Suppressor macrophage (primary cell): ENCODE results near the gene TENM4.

Experiments
- DNase-seq, 4 experiments: peaks; one replicate each; pipeline ENCODE4 v3.0.0-alpha.2; 2020 to 2022

The TENM4 gene

DNA sequence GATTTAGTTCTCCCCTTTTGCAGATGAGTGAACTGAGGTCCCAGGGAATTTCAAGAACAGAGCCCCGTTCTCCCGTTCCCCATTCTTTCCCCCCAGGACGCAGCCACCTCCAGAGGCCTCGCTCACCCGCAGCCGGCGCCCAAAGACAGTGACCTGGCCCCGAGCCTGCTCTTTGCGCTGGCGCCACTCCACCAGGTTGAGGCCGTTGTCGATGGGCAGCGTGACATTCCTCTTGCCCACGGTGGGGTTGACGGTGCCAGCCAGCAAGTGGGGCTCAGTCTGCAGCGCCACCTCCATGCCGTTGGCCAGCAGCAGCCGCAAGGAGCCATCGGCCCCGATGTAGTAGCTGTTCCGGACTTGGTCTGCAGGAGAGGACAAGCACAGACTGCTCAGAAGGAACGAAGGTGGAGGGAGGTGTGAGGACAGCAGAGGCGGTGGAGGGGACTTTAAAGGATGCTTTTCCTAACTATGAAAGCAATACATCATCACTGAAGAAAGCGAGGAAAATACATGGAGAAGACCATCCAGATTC is 764.7 kb downstream of the TENM4 start:
- no peak for DNase-seq

DNA sequence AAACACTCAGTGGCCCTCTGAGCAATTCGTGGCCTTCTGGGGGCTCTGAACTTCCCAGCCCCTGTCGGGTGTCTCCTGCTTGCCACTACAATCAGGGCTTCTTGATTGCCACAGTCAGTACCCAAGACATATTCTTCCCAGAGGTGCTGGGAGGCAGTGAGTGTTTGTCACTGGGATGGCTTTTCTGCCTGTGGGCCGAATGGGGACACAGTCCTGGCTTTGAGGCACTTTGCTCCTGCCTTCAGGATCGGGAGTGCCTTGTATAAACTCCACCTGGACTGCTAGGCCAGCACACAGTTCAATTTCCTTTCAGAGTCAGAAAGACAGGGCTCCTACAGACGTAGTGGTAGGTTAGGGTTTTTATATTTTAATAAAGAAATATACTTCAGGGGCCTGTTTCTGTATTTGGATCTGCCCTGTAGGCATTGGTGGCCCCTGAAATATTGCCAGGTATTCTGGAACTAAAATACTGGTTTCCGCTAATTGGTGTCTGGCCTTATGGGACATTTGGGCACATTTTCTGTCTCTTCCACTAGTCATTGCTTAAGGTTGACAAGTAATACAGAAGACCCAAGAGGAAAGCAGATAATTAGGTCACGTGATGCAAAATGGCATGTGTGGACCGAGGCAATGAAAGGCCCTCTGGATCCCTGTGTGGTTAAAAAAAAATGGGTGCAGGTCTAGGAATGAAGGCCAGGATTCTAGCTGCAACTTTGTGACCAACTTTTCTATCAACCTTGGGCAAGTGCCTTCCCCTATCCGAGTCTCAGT is 767.8 kb downstream of the TENM4 start:
- DNase-seq, result no peak

DNA sequence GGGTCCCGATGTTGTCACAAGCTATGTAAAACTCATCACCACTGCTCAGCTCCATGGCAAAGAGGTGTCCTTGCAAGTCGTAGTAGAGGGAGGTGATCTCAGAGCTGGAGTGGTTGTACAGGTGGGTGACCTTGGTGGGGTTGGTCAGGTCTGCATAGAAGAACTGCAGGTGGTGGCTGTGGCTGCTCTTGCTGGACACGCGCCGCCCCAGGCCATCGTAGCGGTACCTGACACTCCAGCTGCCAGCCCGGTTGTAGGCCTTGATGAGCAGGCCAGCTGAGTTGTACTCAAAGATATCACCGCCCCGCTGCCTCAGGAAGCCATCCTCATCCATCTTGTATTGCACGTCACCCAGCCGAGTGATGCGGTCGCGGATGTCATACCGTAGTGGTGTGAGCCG is 771.6 kb downstream of the TENM4 start:
- DNase-seq, result no peak

DNA sequence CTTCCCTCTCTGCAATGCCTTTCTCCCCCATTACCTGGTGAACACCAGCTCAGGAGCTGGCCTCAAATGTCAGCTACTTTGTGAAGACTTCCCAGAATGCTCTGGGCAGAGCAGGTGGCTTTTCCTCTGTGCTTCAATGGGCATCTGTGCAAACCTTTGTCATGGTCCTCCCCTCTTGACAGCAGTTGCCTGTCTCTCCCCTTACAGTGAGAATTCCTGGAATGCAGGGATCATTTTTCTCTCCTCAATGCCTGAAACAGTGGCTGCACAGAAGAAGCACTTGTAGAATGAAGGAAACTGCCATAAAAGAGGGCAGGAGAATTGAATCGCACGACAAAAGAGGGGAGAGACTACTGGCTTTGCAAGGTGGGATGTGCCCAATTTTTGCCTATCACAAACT is 773.4 kb downstream of the TENM4 start:
- DNase-seq, result no peak

DNA sequence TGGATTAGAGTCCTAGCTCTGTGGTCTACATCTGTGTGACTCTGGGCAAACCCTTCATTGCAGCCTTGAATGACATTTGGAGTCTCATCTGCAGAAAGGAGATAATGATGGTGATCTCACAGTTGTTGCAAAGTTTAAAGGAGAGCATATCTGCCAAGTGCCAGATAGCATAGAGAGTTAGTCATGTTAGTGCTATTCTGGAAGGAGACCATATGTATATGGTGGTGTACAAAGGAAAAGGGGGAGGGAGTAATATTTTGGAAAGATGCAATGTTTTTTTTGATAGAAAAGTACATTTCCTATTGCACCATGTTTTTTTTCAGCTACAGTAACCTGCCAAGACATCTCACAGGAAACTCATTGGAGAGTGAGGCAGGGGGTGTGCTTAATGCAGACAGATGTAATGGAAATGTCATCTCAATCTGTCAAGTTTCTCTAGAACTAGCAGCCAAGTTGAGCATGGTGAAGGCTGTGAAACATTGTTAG is 774.1 kb downstream of the TENM4 start:
- DNase-seq, result no peak

DNA sequence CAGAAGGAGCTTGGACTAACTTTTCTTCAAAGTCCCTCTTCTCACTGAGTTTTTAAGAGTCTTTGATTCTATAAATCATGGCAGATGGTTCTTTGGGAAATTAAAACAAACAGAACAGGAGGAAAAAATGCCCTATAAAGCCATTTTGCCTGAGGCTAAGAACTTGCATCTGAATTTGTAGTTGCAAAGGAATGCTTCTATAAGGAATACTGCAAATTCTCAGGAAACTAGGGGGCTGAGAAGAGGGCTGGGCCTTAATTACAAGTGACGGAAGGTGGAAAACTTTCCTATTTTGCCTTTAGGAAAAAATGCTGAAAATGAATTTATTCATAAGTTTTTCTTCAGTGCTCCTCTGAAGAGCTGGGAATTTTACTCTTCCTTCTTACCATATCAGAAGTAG is 776.2 kb downstream of the TENM4 start:
- DNase-seq, result no peak

DNA sequence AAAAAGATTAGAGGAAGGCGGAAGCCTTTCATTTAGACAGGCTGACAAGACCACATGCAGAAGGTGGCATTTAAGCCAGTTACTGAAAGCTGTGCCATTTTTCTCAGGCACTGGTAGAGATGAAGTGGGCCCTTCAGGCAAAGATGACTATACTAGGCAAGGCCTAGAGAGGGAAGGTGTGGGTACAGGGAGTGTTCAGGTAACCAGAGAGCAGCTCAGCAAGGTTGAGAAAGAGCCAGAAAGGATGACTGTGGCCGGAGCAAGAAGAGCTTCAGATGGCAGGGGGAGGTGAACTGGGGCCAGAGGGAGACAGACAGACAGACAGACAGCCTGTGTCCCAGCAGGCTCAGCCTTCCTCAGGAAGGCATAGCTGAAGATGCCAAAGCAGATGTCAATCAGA is 778.0 kb downstream of the TENM4 start:
- DNase-seq, result no peak

DNA sequence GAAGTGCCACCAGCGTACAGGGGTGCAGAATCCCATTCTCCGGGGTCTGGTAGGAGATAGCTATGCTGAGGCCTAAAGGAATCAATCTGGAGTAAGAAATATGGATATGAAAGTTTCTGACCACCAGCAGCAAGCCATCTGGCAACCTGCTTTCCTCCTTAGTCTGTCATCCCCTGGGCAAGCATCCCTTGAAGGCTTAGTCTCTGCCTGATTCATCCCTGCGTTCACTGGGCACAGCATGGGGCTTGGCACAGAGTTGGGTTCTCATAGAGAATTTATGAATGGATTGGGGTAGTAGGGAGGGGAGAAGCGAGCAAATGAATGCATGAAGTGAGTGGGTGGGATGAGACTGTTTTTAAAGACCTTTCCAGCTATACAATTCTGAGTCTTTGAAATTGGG is 780.4 kb downstream of the TENM4 start:
- no peak for DNase-seq

DNA sequence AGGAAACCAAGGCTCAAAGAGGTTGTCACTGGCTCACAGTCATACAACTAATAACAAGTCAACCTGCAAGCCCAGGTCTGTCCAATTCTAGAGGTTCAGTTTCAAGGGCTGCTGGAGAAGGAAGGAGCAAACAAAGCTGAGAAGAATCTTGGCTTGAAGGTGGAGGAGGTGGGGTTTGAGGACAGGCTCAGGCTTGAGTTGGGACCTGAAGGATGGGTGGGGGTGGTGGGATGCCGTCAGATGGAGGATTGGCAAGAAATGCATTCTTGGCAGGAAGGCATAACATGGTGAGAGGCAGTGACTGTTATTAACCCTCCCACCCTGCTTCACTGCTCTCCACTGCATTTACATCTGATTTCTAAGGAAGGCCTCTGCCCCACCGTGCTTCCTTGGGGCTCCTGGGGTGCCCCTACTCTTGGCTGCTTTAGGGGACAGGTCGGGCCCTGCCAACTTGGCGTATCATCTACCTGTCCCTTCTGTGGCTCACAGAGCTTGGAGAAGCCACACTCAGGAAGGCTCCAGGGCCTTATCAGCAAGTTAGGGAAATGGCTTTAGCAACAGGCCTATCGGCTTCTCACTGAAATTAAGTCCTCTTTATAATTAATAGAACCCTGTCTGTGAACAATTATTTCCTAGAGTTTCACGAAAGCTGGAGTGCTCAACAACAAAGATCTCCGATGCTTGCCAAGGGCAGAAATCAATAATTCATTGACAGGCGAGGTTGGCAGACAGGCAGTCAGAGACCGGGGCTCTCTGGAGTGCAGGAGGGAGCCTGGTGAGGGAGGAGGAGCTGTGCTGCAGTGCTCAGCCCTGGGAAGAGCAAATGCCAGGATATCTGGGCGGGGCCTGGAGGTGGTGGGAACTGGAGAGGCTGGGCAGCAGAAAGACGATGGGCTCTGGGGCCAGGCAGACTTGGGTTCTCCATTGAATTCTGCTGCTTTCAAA is 781.2 kb downstream of the TENM4 start:
- DNase-seq, result no peak

DNA sequence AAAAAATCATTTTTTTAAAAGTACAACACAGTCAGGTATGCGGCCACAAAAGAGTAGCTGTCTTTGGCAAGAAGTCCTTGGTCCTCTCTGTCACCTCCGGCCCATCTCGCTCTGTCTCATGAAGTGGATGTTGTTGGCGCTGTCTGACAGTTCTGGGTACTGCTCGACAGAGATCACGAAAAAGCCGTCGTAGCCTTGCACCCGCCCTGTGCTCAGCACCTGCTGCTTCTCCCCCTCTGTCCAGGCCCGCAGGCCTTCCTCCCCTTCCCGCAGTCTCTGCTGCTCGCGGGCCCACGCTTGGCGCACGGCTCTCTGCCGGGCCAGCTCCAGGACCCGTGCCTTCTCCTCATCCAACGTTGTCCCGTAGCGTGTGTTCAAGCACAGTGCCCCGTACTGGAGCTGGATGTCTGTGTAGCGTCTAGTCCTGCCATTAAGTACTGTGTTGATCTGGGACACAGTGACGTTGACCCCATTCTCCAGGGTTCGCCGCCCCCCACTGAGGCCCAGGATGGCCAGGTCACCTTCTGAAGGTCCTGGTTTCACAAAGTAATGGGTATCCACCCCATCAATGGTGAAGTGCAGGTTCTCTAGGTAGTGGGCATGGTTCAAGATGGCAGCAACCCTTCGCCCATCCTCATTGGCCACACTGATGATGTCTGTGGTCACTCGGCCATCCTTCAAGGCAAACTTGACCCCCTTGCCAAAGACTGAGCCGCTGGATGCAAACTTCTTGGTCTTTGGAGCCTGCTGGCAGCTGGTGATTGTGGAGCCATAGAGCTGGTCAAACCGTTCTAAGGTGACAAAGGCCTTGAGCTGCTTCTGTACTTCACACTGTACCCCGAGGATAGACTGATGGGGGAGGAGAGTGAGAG is 782.6 kb downstream of the TENM4 start:
- no peak for DNase-seq

DNA sequence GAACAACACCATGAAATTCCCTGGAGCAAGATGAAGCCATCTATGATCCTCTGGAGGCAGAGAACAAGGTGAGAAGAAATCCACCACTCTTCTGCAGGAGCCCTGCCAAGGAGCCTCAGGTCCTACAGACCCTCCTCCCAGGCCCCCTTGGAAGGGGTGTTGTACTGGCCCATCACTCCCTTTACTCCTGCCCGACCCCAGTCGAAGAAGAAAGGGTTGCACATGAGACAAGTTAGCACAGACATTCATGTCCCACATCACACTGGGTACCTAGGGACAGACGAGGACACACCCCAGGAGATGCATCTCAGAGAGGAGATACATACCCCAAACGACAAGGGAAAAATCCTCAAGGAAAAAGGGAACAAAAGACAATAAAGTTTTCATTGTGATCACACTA is 783.4 kb downstream of the TENM4 start:
- DNase-seq, result no peak

DNA sequence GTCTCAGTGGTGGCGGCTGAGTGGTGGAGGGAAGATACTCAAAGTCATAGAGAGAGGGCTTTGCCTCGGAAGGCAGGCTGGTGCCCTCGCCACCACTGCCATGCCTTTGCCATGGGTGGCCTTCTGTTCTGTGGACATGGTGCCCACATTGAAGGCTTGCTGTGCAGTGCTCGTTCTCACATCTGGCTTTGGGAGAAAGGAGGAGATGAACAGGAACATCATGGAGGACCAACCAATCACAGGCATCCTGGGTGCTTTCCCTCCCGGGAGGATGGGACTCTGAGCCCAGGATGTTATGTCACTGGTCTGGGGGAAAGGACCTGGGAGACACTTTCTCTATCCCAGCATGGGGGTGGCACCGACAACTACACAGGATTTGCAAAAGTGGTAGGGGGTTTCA is 783.8 kb downstream of the TENM4 start:
- no peak for DNase-seq

DNA sequence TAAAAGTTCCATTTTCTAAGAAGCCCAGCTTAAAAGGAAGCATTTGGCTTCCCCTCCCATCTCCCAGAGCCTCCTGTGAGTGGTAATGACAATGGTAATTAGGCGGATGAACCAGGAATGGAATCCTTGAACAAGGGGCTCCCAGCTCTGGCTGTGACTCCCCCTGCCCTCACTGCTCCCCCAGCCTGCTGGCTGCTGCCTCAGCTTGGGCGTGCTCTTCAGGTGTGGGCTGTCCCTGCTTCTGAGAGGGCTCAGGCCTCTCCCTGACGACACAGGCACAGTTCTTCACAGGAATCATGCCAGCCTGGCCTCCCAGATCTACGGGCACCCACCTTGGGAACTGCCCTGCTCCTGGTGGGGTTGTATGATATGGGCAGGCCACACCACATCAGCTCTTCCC is 784.5 kb downstream of the TENM4 start:
- DNase-seq, result no peak

DNA sequence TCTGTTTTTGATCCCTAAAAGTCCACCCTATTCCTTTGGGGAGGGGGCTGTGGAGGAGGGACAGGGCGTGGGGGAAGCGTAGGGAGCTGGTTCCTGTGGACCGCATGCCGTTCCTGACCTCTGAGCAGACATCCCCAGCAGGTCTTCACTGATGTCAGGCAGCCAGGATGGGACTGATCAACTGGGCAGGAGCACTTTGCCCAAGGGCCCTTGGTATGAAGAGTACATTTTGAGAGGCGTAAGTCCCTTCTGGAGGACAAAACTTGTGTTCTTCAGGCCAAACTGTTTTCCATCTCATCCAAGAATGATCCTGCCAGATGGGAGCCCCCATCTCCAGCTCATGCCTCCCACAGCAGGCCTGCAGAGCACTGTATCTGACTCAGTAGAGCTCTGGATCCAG is 785.3 kb downstream of the TENM4 start:
- DNase-seq, result no peak

DNA sequence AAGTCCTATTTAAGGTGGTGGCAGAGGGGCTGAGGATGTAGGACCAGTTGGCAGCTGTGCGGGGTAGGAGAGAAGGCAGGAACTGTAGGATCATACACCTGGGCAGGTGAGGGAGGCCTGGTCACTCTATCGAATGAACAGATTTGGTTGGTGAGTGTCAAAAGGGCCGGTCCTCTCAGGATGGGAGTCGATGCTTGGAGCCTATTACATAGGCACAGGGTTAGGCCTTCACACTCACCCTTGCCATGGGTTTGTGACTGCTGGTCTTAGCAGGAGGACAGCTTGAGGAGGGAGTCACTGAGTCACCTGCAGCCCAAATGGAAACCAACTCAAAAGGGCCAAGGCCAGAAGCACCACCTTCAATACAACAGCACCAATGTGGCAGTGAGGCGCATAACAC is 786.0 kb downstream of the TENM4 start:
- DNase-seq, result no peak

DNA sequence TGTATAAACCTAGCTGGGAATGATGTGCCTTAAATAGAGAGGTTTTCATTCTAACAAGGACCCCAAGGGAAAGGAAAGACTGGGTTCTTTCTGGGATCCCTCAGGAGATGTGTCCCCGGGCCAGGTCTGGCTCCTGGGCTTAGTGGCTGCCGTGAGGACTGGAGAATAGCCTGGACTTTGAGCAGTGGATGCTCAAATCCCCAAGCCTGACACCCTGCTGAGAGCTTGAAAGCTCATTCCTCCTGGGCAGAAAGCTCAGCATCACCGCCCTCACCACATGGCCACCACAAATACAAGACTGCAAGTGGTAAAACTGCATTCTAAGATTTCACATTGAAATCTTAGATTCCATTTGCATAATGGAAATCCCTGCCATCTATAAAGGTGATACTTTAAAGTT is 786.8 kb downstream of the TENM4 start:
- DNase-seq, result no peak

DNA sequence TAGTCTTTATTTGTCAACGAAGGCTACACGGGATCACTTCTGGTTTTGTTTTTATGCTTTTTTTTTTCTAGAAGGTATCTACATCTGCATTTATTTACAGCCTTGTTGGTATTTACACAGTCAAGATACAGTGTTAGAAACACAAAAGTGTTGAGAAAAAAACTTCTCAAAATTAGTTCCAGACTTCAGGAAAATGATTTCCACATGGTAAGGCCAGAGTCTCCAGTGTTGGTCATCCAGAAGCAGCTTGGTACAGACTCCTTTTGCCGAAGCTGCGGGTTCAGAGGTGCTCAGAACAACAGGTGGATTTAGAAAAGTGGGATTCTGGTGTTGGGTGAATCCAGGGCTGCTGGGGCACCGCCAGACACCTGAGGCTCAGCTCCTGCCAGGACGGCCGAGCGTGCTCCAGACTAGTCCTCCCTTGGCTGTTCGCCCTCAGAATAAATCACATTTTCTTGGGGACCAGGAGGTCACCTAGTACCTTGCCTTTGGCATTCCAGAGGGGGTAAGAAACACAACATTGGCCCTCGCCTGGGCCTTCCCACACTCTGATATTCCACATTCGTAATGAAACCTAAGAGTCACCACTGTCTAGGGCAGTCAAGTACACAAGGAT is 787.4 kb downstream of the TENM4 start:
- DNase-seq, result no peak

DNA sequence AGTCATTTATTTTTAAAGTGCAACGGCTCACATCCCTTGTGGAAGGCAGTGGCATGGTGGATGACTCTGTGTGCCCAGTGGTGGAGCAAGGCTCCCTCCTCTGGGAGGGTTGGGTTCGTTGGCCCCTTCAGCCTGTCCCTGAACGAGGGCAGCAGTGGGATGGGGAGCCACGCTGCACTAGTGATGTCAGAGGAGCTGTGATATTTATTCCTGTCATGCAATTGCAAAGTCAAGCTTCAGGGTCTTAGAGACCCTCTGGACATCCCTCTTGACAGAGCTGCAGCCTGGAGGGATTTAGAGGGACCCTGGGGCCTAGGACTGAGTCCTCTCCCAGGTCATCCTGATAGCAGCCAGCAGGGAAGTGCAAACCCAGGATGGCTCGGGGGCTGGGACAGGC is 788.0 kb downstream of the TENM4 start:
- DNase-seq, result no peak

DNA sequence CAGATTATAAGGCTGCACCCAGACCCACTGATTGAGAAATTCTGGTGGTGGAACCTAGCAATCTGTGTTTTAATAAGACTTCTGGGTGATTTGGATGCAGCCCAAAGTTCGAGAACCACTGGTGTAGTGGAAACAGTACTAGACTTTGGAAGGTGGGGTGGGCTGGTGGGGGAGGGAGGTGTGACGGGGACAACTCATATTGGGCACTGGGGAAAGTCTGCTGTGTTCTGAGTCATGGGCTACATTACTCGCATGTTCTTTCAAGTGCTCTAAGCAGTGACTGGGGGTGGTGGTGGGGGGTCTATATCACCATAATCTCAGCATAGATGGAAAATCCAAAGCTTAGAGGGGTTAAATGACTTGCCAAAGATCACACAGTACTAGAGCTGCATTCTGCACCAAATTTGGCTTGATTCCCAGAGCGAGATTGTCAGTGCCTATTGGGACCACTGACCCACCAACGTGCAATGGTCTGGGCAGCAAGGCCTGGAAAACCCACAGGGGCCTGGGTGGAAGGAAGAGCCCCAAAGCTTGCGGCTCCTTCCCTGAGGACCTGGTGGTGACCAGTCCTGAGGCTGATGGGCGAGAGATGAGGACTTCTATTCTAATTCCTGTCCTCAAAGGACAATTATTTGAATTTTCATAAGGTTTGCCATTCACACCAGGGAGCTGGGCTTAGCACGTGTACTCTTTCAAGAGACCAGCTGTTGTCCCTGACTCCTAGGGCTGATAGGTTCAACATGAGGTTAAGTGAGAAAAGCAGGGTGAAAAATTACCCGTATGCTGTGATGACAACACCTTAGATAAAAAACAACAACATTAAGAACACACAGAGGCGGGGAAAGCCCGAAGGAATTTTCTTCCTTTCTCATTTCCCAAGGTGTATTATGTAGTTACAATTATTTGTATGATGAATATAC is 788.6 kb downstream of the TENM4 start:
- no peak for DNase-seq

DNA sequence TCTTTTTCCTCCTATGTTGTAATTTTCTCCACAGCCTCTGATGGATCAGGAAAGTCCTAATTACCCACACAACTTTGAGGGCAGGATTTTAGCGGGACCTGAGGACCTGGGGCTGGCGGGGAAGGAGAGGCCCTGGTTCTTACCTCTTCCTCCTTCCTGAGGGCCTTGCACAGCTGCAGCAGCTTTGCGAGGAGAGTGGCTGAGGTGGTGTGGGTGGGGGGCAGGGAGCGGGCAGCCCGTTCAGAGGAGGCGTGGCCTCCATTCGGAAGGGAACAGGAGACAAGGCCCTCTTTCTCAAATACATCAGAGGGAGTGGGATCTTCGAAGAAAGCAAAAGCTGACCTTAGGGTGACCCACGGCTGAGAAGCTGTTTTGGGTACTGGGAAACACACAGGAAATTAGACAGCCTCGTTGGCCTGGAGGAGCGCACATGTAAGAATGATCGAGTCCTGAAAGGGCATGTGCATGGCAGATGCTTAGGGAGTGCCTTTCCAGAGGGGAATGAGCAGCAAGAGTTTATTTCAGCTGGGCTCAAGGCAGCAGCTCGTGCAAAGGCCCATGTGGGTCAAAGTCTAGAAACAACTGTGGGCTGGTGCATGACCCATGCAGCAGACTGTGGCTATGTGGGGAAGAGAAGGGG is 789.6 kb downstream of the TENM4 start:
- DNase-seq, result no peak
